ENCODE results near the gene PPP1R13B.

The PPP1R13B gene

DNA sequence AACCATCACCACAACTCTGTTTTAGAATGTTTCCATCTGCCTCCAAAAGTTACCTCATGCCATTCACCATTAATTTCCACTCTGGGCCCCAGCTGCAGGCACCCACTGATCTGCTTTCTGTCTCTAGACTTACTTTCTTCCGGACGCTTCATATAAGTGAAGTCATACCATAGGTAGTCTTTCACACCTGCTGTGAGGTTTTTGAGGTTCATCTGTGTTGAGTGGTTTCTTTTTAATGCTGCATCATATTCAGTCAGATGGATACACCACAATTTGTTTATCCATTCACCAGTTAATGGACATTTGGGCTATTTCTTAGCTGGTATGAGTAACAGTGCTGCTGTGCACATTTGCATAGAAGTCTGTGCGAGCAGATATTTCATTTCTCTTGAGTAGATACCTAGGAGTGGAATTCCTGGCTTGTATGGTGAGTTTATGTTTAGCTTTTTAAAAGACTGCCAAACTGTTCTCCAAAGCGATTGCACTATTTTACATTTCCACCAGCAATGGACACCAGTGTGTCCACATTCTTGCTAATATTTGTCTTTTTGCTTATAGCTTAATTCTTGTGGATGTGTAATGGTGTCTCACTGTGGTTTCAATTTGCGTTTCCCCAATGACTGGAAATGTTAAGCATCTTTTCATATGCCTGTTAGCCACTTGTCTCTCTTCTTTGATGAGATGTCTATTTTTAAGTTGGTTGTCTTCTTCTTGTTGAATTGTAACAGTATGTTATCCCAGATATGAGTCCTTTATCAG, 83.5 kb downstream of the PPP1R13B start:
- Mint-ChIP-seq H3K27ac (no peak overlapping the region), H3K4me1 (no peaks in the 10 kb centered on the region), H3K36me3 (peaks cover 9% of the 10 kb centered on the region), H3K27me3 (no peaks in the 10 kb centered on the region), H3K9me3 (no peaks in the 10 kb centered on the region), H3K4me3 (no peak overlapping the region)

DNA sequence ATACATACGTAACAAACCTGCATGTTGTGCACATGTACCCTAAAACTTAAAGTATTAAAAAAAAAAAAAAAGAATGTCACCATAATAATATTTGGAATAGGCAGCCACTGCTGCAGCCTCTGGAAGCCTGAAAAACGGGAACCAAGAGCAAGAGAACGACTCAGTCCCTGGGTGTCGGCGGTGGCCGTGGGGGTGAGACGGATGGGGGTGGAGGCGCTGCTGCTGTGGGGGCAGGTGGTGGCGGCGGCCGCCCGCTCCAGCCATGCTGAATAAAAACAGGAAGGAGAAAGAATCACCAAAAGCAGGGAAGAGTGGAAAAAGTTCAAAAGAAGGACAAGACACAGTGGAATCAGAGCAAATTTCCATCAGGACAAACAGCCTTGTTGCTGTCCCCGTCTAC, 84.8 kb downstream of the PPP1R13B start:
- H3K27me3 Mint-ChIP-seq = no peaks in the 10 kb centered on the region
- H3K36me3 Mint-ChIP-seq = peaks cover 6% of the 10 kb centered on the region
- H3K9me3 Mint-ChIP-seq = no peaks in the 10 kb centered on the region
- no peak overlapping the region for H3K4me3 Mint-ChIP-seq
- no peak overlapping the region for H3K27ac Mint-ChIP-seq
- no peaks in the 10 kb centered on the region for H3K4me1 Mint-ChIP-seq

DNA sequence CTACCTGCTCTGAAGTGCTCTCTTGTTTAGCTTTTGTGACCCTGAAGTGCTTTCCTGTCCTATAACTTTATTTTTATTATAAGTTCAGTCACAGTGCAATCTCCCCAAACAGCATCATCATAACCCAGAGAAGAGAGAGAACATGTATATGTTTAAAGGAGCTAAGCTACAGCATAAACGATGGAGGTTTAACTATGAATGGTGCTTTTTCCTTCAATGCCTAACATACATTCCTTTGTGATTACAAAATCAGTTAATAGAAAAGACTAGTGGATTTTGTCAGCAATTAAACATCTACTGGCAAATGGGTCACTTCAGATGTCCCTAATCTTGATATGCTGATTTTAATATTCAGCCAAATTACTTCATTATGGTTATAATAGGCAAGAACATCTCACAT, 85.3 kb downstream of the PPP1R13B start:
- H3K36me3 Mint-ChIP-seq = peaks cover 5% of the 10 kb centered on the region
- H3K4me1 Mint-ChIP-seq = no peaks in the 10 kb centered on the region
- H3K27me3 Mint-ChIP-seq = no peaks in the 10 kb centered on the region
- no peaks in the 10 kb centered on the region for H3K9me3 Mint-ChIP-seq
- H3K27ac Mint-ChIP-seq = no peak overlapping the region
- no peak overlapping the region for H3K4me3 Mint-ChIP-seq

DNA sequence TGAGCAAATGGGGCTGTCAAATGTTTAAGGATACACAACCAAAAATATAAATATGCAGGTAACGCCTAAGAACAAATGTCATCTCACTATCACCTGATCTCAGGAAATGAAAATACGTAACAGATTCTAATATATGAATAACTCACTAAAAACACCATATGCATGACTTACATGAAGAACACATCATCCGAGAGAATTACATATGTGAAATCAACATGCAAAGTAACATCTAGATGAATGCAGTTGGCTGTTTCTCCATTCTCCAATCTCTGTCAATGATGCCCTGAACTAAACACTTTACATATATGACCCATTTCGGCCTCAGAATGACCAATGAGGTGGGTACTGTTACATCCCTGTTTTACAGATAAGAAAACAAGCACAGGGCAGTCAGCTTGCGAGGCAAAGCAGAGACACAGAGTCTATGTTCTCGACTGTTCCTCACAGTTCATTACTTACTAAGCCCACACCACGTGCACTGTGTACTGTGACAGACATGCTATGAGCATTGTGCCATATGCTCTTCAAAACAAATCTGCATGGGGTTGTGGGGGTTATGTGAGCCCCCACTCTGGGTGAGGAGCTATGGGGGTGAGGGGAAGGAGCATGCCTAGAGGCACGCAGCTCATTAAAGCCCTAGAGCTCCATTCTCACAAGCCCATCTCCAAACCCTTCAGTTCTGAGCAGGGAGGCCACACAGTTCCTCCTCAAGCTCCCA, 89.2 kb downstream of the PPP1R13B start:
- no peak overlapping the region for H3K27ac Mint-ChIP-seq
- H3K4me1 Mint-ChIP-seq = no peaks in the 10 kb centered on the region
- H3K27me3 Mint-ChIP-seq = no peaks in the 10 kb centered on the region
- no peak overlapping the region for H3K4me3 Mint-ChIP-seq
- no peaks in the 10 kb centered on the region for H3K9me3 Mint-ChIP-seq
- H3K36me3 Mint-ChIP-seq = no peaks in the 10 kb centered on the region

DNA sequence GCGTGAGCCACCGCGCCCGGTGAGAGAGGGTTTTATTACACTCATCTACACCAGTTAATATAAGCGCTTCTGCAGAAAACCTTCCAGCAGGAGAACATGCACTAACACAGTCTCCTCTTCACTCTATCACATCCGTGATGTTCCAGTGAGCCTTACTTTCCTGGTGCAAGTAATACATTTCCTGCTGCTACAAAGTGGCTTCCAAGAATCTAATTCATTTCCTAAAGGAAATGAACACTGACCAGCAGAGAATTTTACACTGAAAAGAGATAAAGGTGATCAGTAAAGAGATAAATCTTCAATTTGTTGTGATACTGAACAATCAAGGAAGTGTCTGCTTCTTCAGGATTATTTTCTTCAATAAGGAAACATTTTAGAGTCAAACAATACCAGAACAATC, 92.3 kb downstream of the PPP1R13B start:
- H3K4me3 Mint-ChIP-seq = no peak overlapping the region
- no peaks in the 10 kb centered on the region for H3K27me3 Mint-ChIP-seq

DNA sequence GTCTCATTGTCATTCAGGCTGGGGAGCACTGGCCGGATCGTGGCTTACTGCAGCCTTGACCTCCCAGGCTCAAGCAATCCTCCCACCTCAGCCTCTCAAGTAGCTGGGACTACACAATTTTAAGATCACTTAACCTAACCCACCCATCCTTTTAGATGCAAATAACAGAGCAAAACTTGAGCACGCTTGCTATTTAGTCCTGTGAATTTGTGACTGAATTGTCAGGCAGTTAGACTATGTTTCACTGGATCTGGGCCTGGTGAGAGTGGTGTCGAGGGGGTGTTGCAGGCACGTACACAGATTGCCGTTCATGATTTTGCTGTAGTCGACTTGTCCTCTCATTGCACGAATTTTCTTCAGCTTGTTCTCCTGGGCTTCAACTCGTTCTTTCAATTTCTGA, 93.6 kb downstream of the PPP1R13B start:
- Mint-ChIP-seq H3K27ac (no peak overlapping the region), H3K27me3 (no peaks in the 10 kb centered on the region), H3K36me3 (no peaks in the 10 kb centered on the region), H3K4me1 (peaks cover 3% of the 10 kb centered on the region), H3K9me3 (no peaks in the 10 kb centered on the region), H3K4me3 (no peak overlapping the region)

More for the DNA sequence above, 92.3 kb downstream of the PPP1R13B start:
- Mint-ChIP-seq H3K9me3 (no peaks in the 10 kb centered on the region), H3K27ac (no peak overlapping the region), H3K36me3 (no peaks in the 10 kb centered on the region), H3K4me1 (no peaks in the 10 kb centered on the region)

DNA sequence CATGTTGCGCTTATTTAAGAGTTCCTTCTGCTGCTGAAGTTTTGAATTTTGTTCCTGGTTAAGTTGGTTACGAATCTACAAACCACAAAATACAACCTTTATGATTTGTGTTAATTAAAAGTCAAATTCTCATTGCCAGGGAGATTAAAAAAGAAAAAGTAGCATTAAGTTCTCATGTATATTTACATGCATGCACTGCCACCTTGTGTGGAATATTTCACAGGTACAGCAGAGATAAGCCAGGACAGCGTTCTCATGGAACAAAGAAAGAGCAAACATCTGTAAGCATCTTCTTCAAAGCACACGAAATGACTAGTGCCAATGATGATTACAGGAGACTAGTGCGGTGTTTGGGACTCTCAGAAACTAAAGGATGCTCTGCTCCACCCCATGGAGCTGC, 97.5 kb downstream of the PPP1R13B start:
- Mint-ChIP-seq H3K9me3 (no peaks in the 10 kb centered on the region), H3K4me3 (no peak overlapping the region), H3K27me3 (no peaks in the 10 kb centered on the region), H3K27ac (no peak overlapping the region), H3K36me3 (no peaks in the 10 kb centered on the region), H3K4me1 (peaks cover 13% of the 10 kb centered on the region)

DNA sequence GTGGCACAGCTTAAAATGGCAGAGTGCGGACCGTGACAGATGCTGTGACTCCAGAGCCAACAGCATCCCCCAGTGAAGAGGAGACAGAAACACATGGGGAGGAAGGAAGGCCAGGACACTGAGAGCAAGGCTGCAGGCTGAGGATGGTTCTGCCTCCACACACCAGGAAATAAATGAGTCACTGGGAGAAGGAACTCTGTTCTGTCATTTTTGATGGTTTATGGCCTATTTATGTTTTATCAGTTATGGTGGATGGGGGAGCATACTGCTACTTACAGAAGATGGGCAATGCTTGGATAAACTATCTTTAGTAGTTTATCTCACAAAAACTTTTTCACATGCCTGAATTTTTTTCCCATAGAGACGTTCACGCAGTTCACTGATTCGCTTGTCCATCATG, 97.9 kb downstream of the PPP1R13B start:
- Mint-ChIP-seq H3K4me1 (peaks cover 13% of the 10 kb centered on the region), H3K36me3 (no peaks in the 10 kb centered on the region), H3K9me3 (no peaks in the 10 kb centered on the region), H3K27ac (peak overlapping the region; percentile 4), H3K27me3 (no peaks in the 10 kb centered on the region), H3K4me3 (no peak overlapping the region)

DNA sequence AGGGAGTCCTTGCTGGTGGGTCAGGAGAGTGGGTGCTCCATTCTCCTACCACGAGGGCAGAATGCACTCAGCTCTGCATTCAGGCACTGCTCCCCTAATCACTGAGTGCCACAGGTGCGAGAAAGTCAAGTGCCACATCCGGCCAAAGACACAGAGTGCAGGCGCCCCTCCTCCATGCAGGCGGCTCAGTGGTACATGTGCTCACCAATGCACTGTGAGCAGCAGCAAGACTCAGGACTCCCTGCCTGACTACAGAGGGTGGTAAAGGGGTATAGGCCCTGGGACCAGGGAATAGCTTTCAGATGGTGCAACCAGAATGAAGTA, 98.9 kb downstream of the PPP1R13B start:
- peaks cover 13% of the 10 kb centered on the region for H3K4me1 Mint-ChIP-seq
- no peaks in the 10 kb centered on the region for H3K9me3 Mint-ChIP-seq
- no peaks in the 10 kb centered on the region for H3K36me3 Mint-ChIP-seq
- H3K4me3 Mint-ChIP-seq = no peak overlapping the region
- H3K27ac Mint-ChIP-seq = no peak overlapping the region
- no peaks in the 10 kb centered on the region for H3K27me3 Mint-ChIP-seq

DNA sequence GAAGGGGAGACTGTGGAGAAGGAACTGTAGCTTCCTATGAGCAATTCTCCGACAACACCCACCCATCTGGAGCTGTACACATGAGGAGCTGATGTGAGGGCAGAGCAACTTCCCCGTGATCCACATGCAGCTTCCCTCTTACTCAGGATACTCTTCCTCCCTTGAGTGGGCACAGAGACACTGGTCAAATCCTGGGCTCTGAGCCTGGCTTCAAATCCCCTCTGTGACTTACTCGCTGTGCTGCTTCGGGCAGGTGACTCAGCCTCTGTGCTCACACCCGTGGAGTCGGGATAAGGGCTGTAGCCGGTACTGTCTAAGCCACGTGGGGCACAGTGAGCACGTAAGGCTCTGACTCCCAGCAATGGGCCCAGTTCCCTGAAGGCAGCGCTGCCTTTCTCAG, 100.7 kb downstream of the PPP1R13B start:
- Mint-ChIP-seq H3K27ac (no peak overlapping the region), H3K27me3 (no peaks in the 10 kb centered on the region), H3K4me1 (peaks cover 13% of the 10 kb centered on the region), H3K9me3 (no peaks in the 10 kb centered on the region), H3K36me3 (peaks cover 2% of the 10 kb centered on the region), H3K4me3 (no peak overlapping the region)

DNA sequence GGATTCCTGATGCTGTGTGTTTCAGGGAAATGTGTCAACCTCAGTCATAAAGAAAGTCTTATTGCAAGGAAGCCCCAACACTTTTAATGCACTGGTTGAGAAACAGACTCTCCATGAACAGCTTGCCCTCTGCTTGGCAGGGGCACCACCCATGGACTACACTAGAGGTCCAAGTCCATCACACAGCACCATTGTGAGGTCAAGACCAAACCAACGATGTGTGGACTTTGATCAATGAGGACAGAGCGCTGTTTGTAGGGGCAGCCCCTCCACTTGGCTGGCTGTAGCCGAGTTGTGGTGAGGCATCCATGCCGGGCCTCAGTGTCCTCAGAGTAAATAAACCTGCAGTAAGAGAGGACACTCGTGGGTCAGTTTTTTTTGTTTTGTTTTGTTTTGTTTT, 102.0 kb downstream of the PPP1R13B start:
- Mint-ChIP-seq H3K4me3 (no peak overlapping the region), H3K27me3 (no peaks in the 10 kb centered on the region), H3K36me3 (peaks cover 2% of the 10 kb centered on the region), H3K4me1 (peaks cover 13% of the 10 kb centered on the region), H3K27ac (no peak overlapping the region), H3K9me3 (no peaks in the 10 kb centered on the region)

DNA sequence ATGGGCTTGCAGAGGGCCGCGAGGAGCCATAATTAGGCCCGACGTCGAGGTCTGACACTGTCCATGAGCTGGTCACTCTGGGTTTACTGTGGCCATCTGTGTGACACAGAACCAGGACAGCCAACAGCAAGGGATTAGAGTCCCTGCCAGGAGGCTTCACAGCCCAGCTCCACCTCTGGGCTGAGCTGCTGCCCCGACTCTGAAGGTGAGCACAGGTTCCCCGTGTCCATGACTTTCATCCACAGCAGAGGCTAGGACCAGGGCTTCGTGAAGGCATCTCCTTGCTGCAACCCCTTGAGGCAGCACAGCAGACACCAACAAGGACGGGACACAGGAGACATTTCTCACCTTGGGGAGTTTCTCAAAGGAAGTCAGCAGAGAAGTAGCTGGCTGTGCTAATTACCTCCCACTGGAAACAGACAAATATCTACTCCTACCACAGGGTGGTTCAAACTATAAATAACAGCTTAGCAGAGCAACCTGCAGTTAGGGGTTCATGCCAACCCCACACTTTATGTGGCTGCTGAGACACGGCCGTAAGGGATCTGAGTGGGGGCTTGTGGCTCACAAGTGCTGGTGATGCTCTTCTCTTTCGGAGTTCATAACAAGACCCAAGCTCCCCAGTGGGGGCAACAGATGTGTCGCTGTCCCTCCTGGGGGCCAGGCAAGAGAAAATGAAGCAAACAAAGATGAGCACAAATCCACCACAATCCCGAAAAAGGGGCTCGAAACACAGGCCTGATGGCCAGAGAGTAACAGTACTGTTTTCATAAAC, 102.6 kb downstream of the PPP1R13B start:
- H3K4me1 Mint-ChIP-seq = peaks cover 13% of the 10 kb centered on the region

DNA sequence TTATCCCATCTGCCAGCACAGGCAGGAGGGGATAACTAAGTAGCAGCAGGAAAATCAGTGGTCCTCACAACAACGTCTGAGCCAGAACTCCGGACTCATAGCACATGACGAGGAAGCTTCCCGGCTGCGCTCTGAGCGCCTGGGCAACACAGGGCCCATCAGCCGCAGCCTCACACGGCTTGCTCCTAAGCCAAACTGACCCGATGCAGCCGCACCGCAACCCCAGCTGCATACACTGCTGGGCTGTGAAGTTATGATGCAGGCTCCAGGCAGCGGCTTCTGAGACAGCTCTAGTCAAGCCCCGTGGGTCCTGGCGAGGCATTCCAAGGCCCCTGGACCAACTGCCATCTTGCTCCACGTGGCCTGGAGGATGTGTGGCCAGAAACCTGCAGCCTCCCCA, 103.7 kb downstream of the PPP1R13B start:
- H3K4me1 Mint-ChIP-seq = peaks cover 9% of the 10 kb centered on the region
- no peaks in the 10 kb centered on the region for H3K9me3 Mint-ChIP-seq
- no peak overlapping the region for H3K27ac Mint-ChIP-seq
- H3K4me3 Mint-ChIP-seq = no peak overlapping the region
- H3K27me3 Mint-ChIP-seq = no peaks in the 10 kb centered on the region
- peaks cover 6% of the 10 kb centered on the region for H3K36me3 Mint-ChIP-seq

More for the DNA sequence above, 102.6 kb downstream of the PPP1R13B start:
- H3K27me3 Mint-ChIP-seq = no peaks in the 10 kb centered on the region
- no peak overlapping the region for H3K27ac Mint-ChIP-seq
- H3K4me3 Mint-ChIP-seq = no peak overlapping the region
- no peaks in the 10 kb centered on the region for H3K9me3 Mint-ChIP-seq
- H3K36me3 Mint-ChIP-seq = peaks cover 3% of the 10 kb centered on the region

DNA sequence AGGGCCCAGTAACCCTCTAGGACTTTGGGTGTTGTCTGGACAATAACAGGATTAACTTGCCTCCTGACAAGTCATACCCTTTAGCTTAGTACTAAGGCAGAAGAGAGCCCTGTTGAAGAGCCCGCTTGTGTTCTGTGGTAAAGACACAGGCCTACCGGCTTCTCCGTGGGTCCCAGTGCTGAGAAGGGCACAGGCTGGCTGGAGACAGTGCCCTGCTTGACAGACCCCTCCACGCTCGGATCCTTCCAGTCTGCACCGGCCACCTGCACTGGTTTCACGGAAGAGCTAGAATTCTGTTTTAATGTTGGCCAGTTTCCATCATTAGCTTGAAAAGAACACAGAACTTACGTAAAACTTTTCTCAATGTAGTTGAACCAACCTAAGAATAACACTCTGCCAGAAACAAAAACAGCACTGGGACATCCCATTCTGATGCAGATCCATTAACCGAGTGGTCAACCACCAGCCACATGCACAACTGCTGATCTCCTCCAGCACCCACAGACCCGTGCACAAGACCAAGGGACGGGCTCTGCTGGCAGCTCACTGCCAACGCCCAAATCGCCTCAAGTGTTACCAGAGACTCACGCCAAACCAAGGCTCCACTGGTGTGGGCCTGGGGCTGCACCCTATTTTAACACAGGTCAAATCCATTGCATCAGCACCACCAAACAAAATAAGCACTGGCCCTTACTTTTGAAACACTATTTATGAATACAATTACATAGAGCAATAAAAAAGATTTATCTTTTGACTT, 104.7 kb downstream of the PPP1R13B start:
- no peaks in the 10 kb centered on the region for H3K4me1 Mint-ChIP-seq

DNA sequence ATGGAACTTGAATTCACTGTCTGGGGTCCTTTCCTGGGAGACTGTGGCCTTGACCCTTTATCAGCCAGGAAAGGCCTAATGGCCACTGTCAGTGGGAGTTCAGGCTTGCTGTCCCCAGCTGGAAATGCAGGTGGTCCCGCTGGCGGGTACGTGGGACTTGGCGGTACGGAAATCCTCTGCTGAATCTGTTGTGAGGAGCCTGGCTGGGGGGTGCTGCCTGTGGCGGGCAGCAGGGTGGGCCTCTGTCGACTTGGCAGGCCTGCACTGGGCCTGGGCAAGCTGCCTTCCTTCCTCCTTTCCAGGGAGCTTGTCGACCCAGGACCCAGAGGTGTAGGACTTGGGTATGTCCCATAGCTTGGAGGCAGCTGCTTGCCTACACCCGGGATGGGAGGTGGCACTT, 105.5 kb downstream of the PPP1R13B start:
- H3K9me3 Mint-ChIP-seq = no peaks in the 10 kb centered on the region
- no peaks in the 10 kb centered on the region for H3K27me3 Mint-ChIP-seq
- no peak overlapping the region for H3K27ac Mint-ChIP-seq

More for the DNA sequence above, 104.7 kb downstream of the PPP1R13B start:
- Mint-ChIP-seq H3K36me3 (peaks cover 6% of the 10 kb centered on the region), H3K27me3 (no peaks in the 10 kb centered on the region), H3K9me3 (no peaks in the 10 kb centered on the region), H3K27ac (no peak overlapping the region), H3K4me3 (no peak overlapping the region)

More for the DNA sequence above, 105.5 kb downstream of the PPP1R13B start:
- no peak overlapping the region for H3K4me3 Mint-ChIP-seq
- peaks cover 6% of the 10 kb centered on the region for H3K36me3 Mint-ChIP-seq
- no peaks in the 10 kb centered on the region for H3K4me1 Mint-ChIP-seq
